Neural cell (in vitro differentiated cells): ENCODE results near the gene KTI12. TPM values are rescaled to one million over a fixed set of nuclear protein-coding genes. Genes with fewer than 3 reads are reported as not detected.

ENCODE experiments used
- H2AFZ ChIP-seq: fragments of 200-600, 300-800 bp; sonication (generic), shearing (Covaris generic); 2 replicates; pipeline ENCODE4 v1.6.0; 2014; ENCODE audit warnings: low read depth, mild to moderate bottlenecking, antibody characterized with exemption, low read length, moderate library complexity
- H3F3A ChIP-seq: fragments of 200-600 bp; shearing (Covaris generic); 2 replicates; pipeline ENCODE4 v1.6.1; 2016; ENCODE audit warnings: mild to moderate bottlenecking, moderate library complexity, mixed read lengths, antibody characterized with exemption, low read length; ENCODE audit not compliant: insufficient read depth, poor library complexity, severe bottlenecking
- H3K27ac ChIP-seq: fragments of 200-600, 300-800 bp; sonication (generic), shearing (Covaris generic); 2 replicates; pipeline ENCODE4 v1.5.1; 2014; ENCODE audit warnings: mild to moderate bottlenecking, low read length, moderate library complexity
- H3K27me3 ChIP-seq: fragments of 300-800, 200-600 bp; sonication (generic), shearing (Covaris generic); 2 replicates; pipeline ENCODE4 v1.6.0; 2014; ENCODE audit warnings: mild to moderate bottlenecking, low read depth, low read length, moderate library complexity; ENCODE audit not compliant: insufficient read depth
- H3K36me3 ChIP-seq: fragments of 300-800, 200-600 bp; sonication (generic), shearing (Covaris generic); 2 replicates; pipeline ENCODE4 v1.5.1; 2014; ENCODE audit warnings: mild to moderate bottlenecking, antibody characterized with exemption, low read length, moderate library complexity; ENCODE audit not compliant: insufficient read depth
- H3K4me2 ChIP-seq: fragments of 300-800, 200-600 bp; sonication (generic), shearing (Covaris generic); 2 replicates; pipeline ENCODE4 v1.6.0; 2014; ENCODE audit warnings: mild to moderate bottlenecking, low read length
- H3K4me3 ChIP-seq: fragments of 300-800, 200-600 bp; sonication (generic), shearing (Covaris generic); 2 replicates; pipeline ENCODE4 v1.5.1; 2014; ENCODE audit warnings: mild to moderate bottlenecking, low read length, moderate library complexity
- H3K79me2 ChIP-seq: fragments of 200-600 bp; shearing (Covaris generic); replicated peaks from 2 replicates; pipeline ENCODE4 v1.6.0; 2014; ENCODE audit warnings: mild to moderate bottlenecking, low read length, moderate library complexity; ENCODE audit not compliant: insufficient read depth
- H3K9ac ChIP-seq: fragments of 300-800, 200-600 bp; sonication (generic), shearing (Covaris generic); 2 replicates; pipeline ENCODE4 v1.6.1; 2016; ENCODE audit warnings: mild to moderate bottlenecking, low read length, mixed read lengths
- H3K9me2 ChIP-seq: fragments of 200-600 bp; shearing (Covaris generic); 2 replicates; pipeline ENCODE4 v1.6.1; 2016; ENCODE audit warnings: mild to moderate bottlenecking, low read length, mixed read lengths; ENCODE audit not compliant: insufficient read depth
- H3K9me3 ChIP-seq: fragments of 200-600, 300-800 bp; sonication (generic), shearing (Covaris generic); 2 replicates; pipeline ENCODE4 v1.6.1; 2016; ENCODE audit warnings: mild to moderate bottlenecking, mixed run types, low read length, moderate library complexity, mixed read lengths
- H4K20me1 ChIP-seq: fragments of 200-600 bp; shearing (Covaris generic); 2 replicates; pipeline ENCODE4 v1.6.1; 2016; ENCODE audit warnings: mild to moderate bottlenecking, mixed run types; ENCODE audit not compliant: insufficient read depth
- EP300 ChIP-seq: fragments of 450-650 bp; conservative IDR thresholded peaks from 2 replicates; pipeline ENCODE4 v1.6.1; 2014; ENCODE audit warnings: antibody characterized with exemption, mild to moderate bottlenecking, moderate library complexity; ENCODE audit not compliant: poor library complexity, severe bottlenecking
- MXI1 ChIP-seq: fragments of 450-650 bp; conservative IDR thresholded peaks from 2 replicates; pipeline ENCODE4 v1.6.1; 2014; ENCODE audit warnings: antibody characterized with exemption, mild to moderate bottlenecking; ENCODE audit not compliant: poor library complexity, severe bottlenecking
- POLR2AphosphoS5 ChIP-seq: IDR thresholded peaks from 2 replicates; pipeline ENCODE4 v1.6.1; 2012
- RAD21 ChIP-seq: fragments of 450-650 bp; conservative IDR thresholded peaks from 2 replicates; pipeline ENCODE4 v1.6.1; 2014; ENCODE audit warnings: antibody characterized with exemption, mild to moderate bottlenecking, moderate library complexity
- SMC3 ChIP-seq: fragments of 450-650 bp; conservative IDR thresholded peaks from 2 replicates; pipeline ENCODE4 v1.6.1; 2014; ENCODE audit warnings: antibody characterized with exemption, mild to moderate bottlenecking, moderate library complexity; ENCODE audit not compliant: poor library complexity
- TAF1 ChIP-seq: IDR thresholded peaks from 2 replicates; pipeline ENCODE4 v1.6.1; 2012; ENCODE audit warnings: low read depth
- polyA plus RNA-seq: library from polyadenylated mRNA; depleted of rRNA; stranded (reverse); fragments of >200 nt; gene quantifications from 2 replicates; pipeline ENCODE4 v1.2.3, GENCODE V29; 2014
- TF ChIP-seq, protein P1 (sequence below): IDR thresholded peaks from 2 replicates; pipeline ENCODE4 v1.6.1; 2012; ENCODE audit warnings: borderline replicate concordance
- TF ChIP-seq, protein P2 (sequence below): fragments of 450-650 bp; IDR thresholded peaks from 2 replicates; pipeline ENCODE4 v1.5.1; 2014; ENCODE audit warnings: antibody characterized with exemption, mild to moderate bottlenecking, moderate library complexity; ENCODE audit not compliant: poor library complexity, severe bottlenecking

Gene KTI12
- polyA plus RNA-seq, 1 donor from 2014 or later, result 14.0 TPM

DNA sequence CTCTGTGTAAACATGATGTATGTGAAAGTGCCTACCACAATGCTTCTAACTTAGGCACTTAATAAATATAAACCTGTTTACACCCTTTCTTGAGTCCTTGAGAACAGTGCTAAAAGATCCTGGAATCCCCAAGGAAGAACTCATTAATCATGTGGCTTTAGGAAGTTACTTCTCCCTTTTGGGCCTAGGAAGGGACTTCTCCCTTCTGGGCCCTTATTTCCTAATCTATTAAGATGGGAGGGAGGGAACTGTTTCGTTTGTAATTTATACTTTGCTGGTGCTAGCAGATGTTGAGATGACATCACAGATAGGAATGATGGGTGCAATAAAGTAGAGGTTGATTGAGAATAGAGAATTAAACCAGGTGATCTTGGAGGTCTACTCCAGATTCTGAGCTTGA is 23.6 kb upstream of the KTI12 start (continued):
- TF ChIP-seq RAD21 (no peak), MXI1 (no peak), EP300 (no peak), POLR2AphosphoS5 (no peak)

DNA sequence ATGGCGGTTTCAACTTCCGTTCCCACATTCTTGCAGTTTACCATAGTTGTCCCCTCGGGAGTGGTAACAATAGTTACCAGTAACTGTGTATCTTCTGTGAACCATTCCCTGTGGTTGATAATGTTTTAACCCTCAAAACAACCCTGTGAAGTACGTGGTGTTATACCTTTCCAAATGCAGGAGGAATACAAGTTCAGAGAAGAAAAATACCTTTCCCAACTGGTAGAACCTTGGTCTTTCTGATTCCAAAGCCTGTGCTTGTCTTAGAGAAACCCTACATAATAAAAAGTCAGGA is 23.3 kb upstream of the KTI12 start:
- Histone ChIP-seq H3F3A (no peaks in the 10 kb centered on the region), H2AFZ (peak overlapping the region; percentile 58)

More for the DNA sequence above, 23.3 kb upstream of the KTI12 start:
- Histone ChIP-seq H3K9me3 (no peaks in the 10 kb centered on the region), H3K27me3 (no peaks in the 10 kb centered on the region), H3K9ac (peak overlapping the region; percentile 95), H3K9me2 (no peaks in the 10 kb centered on the region), H3K79me2 (peaks cover 76% of the 10 kb centered on the region), H3K36me3 (peaks cover 6% of the 10 kb centered on the region), H4K20me1 (no peaks in the 10 kb centered on the region), H3K27ac (peak overlapping the region; percentile 97), H3K4me2 (peak overlapping the region; percentile 92), H3K4me3 (peak overlapping the region; percentile 80)
- TF ChIP-seq RAD21, result no peak
- no peak for TF ChIP-seq EP300
- TF ChIP-seq MXI1, result no peak
- TF ChIP-seq, protein P1, sequence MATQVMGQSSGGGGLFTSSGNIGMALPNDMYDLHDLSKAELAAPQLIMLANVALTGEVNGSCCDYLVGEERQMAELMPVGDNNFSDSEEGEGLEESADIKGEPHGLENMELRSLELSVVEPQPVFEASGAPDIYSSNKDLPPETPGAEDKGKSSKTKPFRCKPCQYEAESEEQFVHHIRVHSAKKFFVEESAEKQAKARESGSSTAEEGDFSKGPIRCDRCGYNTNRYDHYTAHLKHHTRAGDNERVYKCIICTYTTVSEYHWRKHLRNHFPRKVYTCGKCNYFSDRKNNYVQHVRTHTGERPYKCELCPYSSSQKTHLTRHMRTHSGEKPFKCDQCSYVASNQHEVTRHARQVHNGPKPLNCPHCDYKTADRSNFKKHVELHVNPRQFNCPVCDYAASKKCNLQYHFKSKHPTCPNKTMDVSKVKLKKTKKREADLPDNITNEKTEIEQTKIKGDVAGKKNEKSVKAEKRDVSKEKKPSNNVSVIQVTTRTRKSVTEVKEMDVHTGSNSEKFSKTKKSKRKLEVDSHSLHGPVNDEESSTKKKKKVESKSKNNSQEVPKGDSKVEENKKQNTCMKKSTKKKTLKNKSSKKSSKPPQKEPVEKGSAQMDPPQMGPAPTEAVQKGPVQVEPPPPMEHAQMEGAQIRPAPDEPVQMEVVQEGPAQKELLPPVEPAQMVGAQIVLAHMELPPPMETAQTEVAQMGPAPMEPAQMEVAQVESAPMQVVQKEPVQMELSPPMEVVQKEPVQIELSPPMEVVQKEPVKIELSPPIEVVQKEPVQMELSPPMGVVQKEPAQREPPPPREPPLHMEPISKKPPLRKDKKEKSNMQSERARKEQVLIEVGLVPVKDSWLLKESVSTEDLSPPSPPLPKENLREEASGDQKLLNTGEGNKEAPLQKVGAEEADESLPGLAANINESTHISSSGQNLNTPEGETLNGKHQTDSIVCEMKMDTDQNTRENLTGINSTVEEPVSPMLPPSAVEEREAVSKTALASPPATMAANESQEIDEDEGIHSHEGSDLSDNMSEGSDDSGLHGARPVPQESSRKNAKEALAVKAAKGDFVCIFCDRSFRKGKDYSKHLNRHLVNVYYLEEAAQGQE, result no peak
- no peak for TF ChIP-seq POLR2AphosphoS5
- TF ChIP-seq, protein P2, sequence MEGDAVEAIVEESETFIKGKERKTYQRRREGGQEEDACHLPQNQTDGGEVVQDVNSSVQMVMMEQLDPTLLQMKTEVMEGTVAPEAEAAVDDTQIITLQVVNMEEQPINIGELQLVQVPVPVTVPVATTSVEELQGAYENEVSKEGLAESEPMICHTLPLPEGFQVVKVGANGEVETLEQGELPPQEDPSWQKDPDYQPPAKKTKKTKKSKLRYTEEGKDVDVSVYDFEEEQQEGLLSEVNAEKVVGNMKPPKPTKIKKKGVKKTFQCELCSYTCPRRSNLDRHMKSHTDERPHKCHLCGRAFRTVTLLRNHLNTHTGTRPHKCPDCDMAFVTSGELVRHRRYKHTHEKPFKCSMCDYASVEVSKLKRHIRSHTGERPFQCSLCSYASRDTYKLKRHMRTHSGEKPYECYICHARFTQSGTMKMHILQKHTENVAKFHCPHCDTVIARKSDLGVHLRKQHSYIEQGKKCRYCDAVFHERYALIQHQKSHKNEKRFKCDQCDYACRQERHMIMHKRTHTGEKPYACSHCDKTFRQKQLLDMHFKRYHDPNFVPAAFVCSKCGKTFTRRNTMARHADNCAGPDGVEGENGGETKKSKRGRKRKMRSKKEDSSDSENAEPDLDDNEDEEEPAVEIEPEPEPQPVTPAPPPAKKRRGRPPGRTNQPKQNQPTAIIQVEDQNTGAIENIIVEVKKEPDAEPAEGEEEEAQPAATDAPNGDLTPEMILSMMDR, result no peak
- no peak for TF ChIP-seq SMC3
- TF ChIP-seq TAF1, result no peak
